Esophagus mucosa (tissue), 1 donor: ENCODE results near the gene XYLT1. TPM values are rescaled to one million over a fixed set of nuclear protein-coding genes. Genes with fewer than 3 reads are reported as not detected.
A peak's percentile ranks its signal among the peaks of the same experiment; 100 is the strongest.
"Not testable (repeated sequence)": the region's sequence is repeated elsewhere in the genome, so short reads cannot be mapped to it uniquely, and the experiment has no call there.

Experiments used
- ATAC-seq: fragments of 200-7000 bp; cut with Tn5 transposase; one replicate; pipeline ENCODE4 v1.9.1; 2020
- total RNA-seq: library from RNA; stranded (reverse); gene quantifications from one replicate; pipeline ENCODE4 v1.2.4, GENCODE V29; 2023
- donor health status: DM: yes; HTN: yes; CAD: no.

The XYLT1 gene
- total RNA-seq = 11.0 TPM

GRCh38 chr16:17470908-17471718 is at the start of gene XYLT1:
TSS of gene XYLT1 (minus strand) at chr16:17470960. CDS start at chr16:17470796, 164 bp downstream.
- peak; percentile 88 for ATAC-seq

GRCh38 chr16:17520111-17520510 is 49.4 kb upstream of the XYLT1 start:
- no peak for ATAC-seq

GRCh38 chr16:17519101-17519955 is 48.6 kb upstream of the XYLT1 start:
- ATAC-seq = no peak

- ATAC-seq = no peak
Observed at GRCh38 chr16:17518441-17518840, 47.7 kb upstream of the XYLT1 start.

- no peak for ATAC-seq
Observed at GRCh38 chr16:17515421-17516210, 44.9 kb upstream of the XYLT1 start.

- ATAC-seq = no peak
Observed at GRCh38 chr16:17512636-17513220, 42.0 kb upstream of the XYLT1 start.

GRCh38 chr16:17511340-17511739 is 40.6 kb upstream of the XYLT1 start:
- no peak for ATAC-seq

GRCh38 chr16:17510567-17510966 is 39.8 kb upstream of the XYLT1 start:
- no peak for ATAC-seq

- ATAC-seq = no peak
Observed at GRCh38 chr16:17509194-17509593, 38.4 kb upstream of the XYLT1 start.

- ATAC-seq = no peak
Observed at GRCh38 chr16:17508303-17508702, 37.5 kb upstream of the XYLT1 start.

GRCh38 chr16:17507516-17507915 is 36.8 kb upstream of the XYLT1 start:
- ATAC-seq = not testable (repeated sequence)

GRCh38 chr16:17505828-17506227 is 35.1 kb upstream of the XYLT1 start:
- not testable (repeated sequence) for ATAC-seq

GRCh38 chr16:17504050-17504449 is 33.3 kb upstream of the XYLT1 start:
- ATAC-seq = no peak

- no peak for ATAC-seq
Observed at GRCh38 chr16:17503331-17503730, 32.6 kb upstream of the XYLT1 start.

GRCh38 chr16:17501321-17501720 is 30.6 kb upstream of the XYLT1 start:
- no peak for ATAC-seq

- no peak for ATAC-seq
Observed at GRCh38 chr16:17499223-17499902, 28.6 kb upstream of the XYLT1 start.

GRCh38 chr16:17497648-17498047 is 26.9 kb upstream of the XYLT1 start:
- no peak for ATAC-seq

- ATAC-seq = no peak
Observed at GRCh38 chr16:17496891-17497290, 26.1 kb upstream of the XYLT1 start.

- no peak for ATAC-seq
Observed at GRCh38 chr16:17493012-17493411, 22.3 kb upstream of the XYLT1 start.

- no peak for ATAC-seq
Observed at GRCh38 chr16:17491140-17491662, 20.4 kb upstream of the XYLT1 start.

- no peak for ATAC-seq
Observed at GRCh38 chr16:17488506-17488905, 17.7 kb upstream of the XYLT1 start.

- no peak for ATAC-seq
Observed at GRCh38 chr16:17483351-17483750, 12.6 kb upstream of the XYLT1 start.
